ENCODE results near the gene GASK1A.
A peak's percentile ranks its signal among the peaks of the same experiment; 100 is the strongest.
"Not testable (repeated sequence)": the region's sequence is repeated elsewhere in the genome, so short reads cannot be mapped to it uniquely, and the experiment has no call there.

Gene GASK1A

DNA sequence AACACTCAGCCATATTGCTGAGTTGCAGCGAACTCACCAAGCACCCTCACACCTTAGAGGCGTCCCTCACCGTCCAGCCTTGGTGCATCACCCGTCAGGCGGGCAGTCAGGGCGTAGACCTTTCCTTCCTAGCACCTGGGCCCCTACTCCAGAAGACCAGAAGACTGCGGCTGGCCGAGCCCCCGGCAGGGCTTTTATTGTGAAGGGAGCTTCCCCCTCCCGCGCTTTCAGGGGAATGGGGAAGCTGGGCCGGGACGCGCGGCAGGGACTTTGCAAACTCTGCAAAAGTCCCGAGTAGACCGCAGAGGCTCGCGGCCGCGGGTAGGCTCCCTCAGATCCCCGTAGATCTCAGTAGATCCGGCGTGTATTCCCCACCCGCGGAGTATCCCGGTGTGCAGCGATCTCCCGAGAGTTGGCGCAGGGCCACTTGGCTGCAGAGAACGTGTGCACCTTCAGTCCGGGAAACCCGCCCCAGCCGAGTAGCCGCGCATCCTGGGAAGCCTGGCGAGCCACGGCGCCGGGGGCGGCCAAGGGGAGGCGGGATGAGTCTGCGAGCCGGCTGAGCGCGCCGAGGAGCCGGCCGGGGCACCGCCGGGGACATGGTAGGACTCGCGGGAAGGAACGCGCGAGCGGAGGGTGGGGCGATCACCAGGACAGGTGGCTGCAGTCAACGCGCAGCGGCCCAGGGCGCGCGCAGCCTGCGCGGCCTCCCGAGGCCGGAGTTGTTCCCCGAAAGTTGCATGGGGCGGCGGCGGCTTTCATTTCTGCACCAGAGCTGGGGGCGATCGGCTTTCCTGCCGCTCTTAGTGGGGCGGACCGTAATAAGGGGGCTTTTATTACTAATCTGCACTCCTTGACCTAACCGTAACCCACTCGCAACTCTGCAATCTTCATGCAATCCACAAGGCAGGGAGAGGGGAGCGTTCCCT is at the start of gene GASK1A:
Gene GASK1A, plus strand, starts transcription at position 268 of the 929 bp plus-strand sequence. Its CDS starts 332 bp downstream, at position 600.
- no peak for DNase-seq (ENCODE audit: low spot score)

DNA sequence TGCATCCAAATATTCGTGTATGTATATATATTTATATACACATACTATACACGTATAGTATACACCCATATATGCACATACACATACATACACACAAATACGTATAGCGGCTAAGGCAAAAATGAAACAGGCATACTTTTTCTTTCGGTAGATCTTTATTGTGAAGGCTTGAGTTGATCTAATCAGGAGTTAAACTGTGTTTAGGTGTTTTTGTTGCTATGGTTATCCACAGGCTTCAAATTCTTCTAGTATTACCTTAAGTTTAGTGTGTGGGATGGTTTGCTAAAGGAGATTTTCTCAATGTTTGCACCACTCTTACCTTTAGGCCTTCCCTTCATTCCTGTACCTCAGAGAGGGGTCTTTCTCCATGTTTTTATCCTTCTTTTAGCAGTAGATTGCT is 45.0 kb upstream of the GASK1A start:
- DNase-seq (ENCODE audit: low spot score): no peak

DNA sequence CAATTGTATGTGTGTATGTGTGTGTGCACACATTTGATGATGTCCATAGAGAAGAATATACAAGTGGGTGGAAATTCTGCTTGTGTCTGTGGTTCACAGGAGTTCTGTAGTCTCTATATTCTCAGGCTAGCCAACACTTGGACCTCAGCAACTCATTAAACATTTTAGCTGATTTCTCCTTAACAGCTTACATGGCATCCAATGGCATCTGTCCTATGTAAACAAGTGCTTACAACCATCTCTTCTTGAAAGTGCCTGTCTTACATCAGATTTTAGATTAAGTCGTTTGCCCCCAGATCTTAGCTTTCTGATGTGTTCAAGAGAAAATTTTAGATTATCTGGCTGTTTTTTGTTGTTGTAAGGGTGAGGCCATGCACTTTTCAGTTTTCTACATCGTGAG is 44.2 kb upstream of the GASK1A start:
- no peak for DNase-seq (ENCODE audit: low spot score)

DNA sequence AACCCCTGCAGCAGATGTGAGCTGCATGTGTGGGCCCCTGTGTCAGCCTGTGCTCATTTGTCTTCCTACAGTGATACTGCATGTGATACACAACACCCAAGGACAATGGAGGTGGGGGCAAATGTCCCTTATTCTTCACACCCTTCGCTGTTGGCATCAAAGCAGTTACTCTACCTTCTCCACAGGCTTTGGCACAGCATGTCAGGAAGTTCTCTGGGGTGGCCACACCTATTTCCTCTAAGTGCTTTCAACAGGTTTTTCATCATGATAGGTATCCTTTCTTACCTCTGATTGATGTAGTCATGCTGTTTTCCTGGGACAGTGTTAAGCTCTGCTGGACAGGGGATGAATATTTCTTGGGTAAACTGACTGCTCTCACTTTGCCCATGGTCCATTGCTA is 43.6 kb upstream of the GASK1A start:
- peak; percentile 7 for DNase-seq (ENCODE audit: low spot score)

DNA sequence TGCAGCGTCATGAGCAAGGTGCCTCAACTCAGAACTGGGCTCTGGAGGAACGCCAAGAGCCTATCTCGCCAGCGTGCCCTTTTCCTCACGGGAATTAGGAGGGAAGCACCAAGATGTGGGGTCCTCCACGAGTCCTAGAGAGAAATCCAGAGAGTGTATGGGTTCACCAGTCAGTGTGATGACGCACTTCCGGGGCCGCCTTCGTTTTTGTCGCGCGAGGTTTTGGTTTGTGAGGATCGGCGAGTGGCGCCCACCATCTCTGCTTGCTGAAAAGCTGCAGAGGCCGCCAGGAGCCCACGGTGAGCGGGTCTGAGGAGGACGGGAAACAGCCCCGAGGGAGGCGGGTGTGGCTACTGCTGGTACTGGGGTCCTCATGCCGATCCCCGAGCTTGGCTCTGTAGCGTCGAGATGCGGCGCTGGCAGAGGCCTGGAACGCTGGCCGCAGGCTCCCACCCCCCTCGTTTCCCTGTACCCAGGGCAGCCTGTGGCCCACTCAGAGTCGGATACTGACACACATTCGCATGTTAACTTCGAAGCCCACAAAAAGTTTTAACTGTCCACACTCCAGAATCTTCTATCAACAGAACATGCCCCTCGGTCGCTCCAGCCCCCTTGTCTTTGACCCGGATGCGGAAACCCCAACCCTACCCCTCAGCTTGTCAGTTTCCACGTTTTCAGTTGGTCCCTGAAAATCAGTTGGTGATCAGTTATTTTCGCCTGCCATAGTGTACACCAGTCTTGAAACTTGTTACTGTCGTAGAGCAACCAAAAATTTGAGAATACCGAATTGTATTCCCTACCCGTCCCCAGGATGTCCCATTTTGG is 42.7 kb upstream of the GASK1A start:
- no peak for DNase-seq (ENCODE audit: low spot score)

DNA sequence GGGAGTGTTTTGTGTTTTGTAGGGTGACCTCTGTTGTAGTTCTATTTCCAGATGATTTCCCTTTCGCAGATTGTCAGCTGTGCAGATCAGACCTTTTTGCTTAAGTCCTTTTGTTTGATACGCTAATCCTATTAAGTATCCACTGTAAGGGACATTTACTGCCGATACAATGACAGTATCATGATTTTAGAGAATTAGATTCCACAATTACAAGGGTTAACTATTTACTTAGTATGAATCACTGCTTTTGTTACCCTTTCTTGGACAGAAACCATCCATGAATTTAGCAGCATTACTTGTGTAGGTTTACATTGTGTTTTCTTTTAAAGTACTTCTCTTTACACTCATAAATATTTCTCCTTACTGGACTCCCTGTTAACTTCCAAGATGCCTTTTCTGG is 41.8 kb upstream of the GASK1A start:
- DNase-seq (ENCODE audit: low spot score): no peak

DNA sequence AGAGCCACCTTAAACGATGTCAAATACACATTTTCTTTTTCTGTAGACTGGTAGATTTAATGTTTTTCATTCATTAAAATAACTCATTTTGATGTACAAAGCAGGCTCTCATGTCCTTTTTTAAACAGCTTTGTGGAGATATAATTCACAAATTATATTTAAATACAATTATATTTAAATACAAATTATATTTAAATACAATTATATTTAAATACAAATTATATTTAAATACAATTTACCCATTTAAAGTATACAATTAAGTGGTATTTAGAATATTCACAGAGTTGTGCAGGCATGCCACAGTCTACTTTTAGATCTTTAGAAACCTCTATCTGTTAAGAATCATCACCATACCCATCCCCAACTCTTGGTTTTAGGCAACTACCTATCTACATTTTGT is 36.4 kb upstream of the GASK1A start:
- no peak for DNase-seq (ENCODE audit: low spot score)

DNA sequence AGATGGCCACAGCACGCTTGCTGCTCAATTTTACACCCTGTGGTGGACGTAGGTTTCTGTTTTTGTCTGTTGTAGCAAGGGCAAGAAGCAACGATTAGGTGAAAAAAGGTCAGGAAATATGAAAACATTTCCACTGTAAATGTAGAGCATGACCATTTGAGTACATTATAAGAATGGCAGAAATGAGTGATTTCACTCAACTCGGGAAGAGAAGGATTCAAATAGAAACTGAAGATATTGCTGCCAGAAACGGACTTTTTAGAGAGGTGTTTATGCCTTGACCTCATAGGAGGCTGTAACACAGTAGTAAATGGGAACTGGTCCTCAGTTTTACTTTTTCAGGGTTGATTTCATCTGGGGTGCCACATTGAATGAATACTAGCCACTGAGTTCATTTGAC is 33.1 kb upstream of the GASK1A start:
- DNase-seq (ENCODE audit: low spot score): no peak

DNA sequence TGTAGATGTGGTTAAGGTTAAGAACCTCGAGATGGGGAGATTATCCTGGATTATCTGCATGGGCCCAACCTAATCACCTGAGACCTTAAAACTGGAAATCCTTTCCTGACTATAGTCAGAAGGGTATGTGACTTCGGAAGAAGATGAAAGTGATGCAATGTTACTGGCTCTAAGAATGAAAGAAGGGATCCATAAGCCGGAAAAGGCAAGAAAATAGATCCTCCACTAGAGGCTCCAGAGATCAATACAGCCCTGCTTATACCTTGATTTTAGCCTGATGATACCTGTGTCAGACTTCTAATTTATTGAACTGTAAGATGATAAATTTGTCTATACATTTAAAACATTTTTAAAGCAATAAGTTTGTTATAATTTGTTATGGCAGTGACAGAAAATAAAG is 21.5 kb upstream of the GASK1A start:
- no peak for DNase-seq (ENCODE audit: low spot score)

DNA sequence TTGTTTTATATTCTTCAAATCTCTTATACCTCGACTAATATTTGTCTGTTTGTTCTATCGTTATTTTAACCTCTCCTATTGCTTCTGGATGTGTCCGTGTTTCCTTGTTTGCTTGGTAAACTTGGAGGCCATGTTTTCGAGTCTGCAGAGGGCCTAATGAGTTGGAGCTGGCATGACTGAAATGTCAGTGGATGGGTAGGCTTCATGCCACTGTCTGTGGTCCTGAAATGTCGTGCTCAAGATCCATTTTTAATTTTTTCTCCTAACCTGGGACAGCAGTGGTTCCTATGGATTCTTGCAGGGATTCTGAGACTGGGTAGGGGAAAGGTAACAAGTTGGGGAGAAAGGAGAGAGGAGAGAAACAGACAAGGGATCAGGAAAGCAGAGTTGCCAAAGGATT is 18.8 kb upstream of the GASK1A start:
- no peak for DNase-seq (ENCODE audit: low spot score)

DNA sequence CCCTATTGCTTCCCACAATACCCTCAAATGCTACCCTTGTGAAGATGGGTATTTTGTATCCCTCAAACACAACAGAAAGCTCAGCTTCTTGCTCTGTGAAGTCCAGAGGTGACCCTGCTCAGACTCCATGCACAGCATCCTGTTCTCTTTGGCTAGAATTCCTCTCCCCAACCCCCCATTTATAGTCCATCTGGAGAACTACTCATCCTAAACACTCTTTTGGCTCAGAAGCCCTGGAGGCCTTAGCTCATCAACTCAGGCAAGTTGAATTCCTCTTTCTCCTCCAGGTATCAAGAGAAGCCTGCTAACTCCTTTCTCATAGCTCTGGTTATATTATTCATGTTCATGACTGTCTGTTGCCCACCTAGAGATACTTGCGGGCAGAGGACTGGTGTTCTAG is 18.3 kb upstream of the GASK1A start:
- DNase-seq (ENCODE audit: low spot score): no peak

DNA sequence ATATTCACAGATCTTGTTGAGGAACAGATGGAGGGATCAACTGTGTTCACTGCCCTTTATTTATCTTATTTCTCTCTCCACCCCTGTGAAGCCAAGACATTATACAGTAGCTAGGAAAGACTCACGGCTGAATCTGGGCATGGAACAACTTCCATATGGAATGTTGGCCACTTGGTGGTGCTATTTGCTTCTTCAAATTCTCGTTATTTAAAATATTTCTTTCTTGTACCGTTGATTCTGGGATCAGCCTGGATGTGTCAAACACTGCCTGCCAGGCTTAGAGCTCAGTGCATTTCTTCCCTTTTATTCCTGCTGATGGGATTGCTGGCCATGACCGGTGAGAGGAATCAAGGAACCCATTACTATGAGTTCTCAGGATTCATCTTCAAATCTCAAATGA is 17.5 kb upstream of the GASK1A start:
- peak; percentile 36 for DNase-seq (ENCODE audit: low spot score)

DNA sequence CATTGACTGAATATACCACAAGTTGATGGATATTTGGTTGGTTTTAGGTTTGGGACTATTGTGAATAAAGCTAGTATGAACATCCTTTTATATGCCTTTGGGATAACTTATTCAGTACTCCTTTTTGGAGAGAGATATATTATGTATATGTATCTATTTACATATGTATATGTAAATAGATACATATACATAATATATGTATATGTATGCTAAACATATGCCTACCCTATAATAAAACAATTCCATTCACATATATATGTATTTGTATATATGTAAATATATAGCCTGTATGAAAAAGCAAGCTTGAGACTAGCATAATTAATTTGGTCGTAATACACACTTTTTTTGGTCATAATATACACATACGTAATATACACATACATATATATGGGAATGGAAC is 15.8 kb upstream of the GASK1A start:
- no peak for DNase-seq (ENCODE audit: low spot score)

DNA sequence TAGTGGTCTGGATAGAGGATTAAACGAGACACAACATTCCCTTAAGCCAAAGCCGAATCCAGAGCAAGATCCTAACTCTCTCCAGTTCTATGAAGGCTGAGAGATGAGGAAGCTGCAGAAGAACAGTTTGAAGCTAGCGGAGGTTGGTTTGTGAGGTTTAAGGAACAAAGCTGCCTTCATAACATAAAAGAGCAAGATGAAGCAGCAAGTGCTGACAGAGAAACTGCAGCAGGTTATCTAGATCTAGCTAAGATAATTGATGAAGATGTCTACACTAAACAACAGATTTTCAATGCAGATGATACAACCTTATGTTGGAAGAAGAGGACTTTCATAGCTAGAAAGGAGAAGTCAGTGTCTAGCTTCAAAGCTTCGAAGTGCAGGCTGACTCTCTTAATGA is 14.8 kb upstream of the GASK1A start:
- no peak for DNase-seq (ENCODE audit: low spot score)

DNA sequence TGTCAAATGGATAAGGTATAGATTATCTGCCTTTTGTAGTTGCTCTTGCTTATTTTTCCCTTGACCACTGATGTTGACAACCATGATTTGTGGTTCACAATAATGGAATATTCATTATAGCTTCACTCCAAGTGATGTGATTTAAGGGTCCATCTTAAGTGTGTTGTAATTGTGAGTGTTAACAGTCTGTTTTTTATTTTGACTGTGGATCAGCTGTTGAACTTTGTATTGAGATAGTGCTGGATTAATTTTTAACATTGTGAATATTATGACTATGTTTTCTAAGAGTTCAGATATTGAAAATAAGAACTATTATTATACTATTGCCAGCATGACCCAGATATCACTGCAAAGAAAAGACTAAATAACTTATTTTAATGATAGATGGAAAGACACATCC is 8.6 kb upstream of the GASK1A start:
- DNase-seq (ENCODE audit: low spot score): no peak

DNA sequence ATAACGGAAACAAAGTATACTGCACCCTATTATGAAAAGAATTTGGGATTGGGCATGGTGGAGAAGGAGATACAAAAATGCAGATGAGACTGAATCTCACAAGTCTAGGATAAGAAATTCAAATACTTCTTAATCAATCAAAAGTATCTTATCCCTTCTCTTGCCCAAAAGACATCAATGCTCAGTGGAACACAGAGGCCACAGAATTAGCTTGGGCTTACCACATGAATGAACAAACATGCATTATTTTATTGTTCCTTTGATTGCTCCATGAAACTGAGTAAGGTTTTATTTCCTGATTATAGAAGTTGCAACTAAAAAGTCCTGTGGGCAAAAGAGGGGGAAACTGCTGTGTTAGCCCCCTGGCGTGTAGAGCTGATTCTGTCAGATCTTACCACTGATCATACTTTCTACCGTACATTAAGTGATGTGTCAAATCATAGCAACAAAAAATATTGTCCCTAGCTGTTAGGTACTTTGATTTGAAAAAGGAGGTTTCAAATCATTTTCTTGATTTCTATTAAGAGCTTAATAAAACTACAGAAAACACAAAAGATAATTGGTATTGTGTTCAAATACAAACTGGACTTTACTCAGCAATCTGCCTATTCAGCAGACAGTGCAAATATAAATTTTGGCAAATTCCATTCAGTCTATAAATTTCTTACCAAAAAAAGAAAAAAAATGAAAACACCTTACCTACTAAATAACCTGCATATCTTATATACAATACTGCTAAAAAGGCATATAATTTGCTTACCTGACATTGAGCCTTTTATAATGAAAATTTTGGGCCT is 7.9 kb upstream of the GASK1A start:
- no peak for DNase-seq (ENCODE audit: low spot score)

DNA sequence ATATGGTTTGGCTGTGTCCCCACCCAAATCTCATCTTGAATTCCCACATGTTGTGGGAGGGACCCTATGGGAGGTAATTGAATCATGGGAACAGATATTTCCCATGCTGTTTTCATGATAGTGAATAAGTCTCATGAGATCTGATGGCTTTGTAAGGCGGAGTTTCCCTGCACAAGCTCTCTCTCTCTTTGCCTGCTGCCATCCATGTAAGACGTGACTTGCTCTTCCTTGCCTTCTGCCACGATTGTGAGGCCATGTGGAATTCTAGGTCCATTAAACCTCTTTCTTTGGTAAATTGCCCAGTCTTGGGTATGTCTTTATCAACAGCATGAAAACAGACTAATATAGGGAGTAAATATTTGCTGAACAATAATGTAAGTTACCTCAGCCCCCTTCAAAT is 4.2 kb upstream of the GASK1A start:
- DNase-seq (ENCODE audit: low spot score): not testable (repeated sequence)

DNA sequence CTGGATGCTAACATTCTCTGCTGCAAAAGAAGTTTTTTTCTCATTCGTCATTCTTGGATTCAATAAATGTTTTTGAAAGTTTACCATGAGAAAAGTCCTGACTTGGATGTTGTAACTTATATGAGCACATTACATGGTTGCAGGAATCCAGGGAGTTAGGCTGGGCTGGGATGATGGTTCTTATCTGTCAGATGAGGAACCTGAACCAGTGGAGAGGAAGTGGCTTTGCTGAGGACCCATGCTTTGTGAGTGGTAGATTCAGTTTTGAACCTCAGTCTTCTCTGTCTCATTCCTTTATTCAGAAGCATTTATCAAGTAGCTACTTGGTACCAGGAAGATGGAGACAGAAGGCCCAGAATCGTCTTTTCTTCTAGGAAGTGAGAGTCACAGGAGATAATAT is 3.7 kb upstream of the GASK1A start:
- no peak for DNase-seq (ENCODE audit: low spot score)

DNA sequence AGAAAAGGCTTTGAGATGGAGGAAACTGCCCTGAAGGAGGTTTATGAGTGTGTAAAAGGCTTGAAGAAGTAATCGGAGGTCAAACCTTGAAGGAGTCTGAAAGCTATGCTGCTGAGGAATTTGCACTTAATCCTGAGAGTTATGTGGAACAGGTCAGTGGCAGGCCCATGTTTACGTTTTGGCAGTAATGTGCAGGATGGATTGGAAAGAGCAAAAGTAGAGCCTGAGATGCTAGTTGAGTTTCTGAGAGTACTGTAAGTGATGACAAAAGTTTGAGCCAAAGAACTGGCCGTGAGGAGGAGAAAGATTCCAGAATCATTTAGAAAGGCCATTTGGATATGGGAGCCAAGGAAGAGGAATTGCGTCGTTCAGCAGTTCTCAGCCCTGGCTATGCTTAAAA is 3.2 kb upstream of the GASK1A start:
- no peak for DNase-seq (ENCODE audit: low spot score)

DNA sequence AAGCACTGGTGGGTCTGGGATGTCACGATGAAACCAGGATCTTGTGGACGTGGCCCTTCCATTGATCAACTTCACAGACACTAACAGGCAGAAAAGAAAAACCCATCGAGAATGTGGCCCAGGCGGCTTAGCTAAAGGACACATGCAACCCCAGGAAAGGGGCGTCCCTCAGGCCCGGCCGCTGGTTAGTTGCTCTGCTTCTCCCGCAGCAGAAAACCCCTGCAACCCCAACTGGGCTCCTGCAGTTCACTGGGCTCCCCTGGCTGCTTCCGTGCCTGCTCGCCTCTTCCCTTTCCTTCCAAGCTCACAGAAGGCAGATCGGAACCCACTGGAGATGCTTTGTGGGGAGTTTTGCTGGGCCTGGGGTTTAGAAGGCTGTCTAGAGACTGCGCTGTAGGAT is 1.1 kb downstream of the GASK1A start:
- DNase-seq (ENCODE audit: low spot score): no peak

DNA sequence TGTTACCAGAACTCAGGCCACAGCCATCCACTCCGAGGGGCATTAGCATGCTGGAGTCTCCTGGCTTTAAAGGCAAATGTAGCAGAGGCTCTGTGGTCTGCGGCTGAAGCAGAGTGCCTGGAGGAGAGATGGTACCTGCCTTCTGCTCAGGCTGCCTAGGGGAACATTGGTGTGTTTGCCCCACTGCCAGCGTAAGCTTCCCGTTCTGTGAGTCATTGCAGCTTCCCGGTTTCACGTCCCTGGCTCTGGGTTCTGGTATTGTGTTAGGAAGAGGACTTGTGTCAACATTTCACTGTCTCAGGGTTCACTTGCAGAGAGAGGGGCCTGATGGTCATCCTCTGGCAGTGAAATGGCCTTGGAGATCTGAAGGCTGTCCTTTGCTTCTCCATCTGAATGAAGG is 1.8 kb downstream of the GASK1A start:
- no peak for DNase-seq (ENCODE audit: low spot score)

DNA sequence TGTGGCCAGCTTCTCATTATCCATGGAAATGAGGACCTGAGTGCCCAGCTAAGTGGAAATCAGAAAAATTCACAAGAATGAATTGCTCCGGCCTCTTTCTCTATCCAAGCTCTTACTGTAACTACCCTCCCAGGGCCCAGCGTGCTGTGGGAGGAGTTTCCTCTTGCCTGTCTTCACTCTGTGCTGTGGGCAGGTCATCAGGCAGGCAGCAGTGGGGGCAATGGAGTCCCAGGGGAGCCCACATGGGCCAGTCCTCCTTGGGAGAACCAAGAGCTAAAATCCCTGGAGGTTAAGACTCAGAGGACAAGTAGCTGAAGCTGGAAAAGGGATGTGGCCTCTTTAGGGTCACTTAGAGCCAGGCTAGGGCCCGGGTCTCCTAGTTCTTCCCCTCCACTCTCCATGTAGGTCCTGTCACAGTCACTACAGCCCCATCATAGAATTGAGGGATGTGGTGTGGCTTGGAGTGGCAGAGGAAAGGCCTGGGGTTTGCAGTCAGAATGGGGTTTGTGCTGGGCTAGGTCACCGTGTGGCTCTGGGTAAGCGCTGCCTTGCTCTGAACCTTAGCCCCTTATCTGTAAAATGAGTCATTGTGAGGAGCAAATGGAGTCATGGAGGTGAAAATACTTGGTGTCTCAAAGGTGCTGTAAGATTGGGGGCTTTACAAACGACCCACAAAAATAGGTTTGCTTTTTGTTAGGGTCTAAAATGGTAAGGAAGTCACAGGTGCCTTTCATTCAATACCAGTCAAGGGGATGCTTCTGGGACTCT is 3.7 kb downstream of the GASK1A start:
- DNase-seq (ENCODE audit: low spot score): no peak
